ENCODE data around the gene TRIM9. TPM values are rescaled to one million over a fixed set of nuclear protein-coding genes. Genes with fewer than 3 reads are reported as not detected.
A peak's percentile ranks its signal among the peaks of the same experiment; 100 is the strongest.

The TRIM9 gene
- total RNA-seq, 4 donors from 2014 or later = 2.4 to 7.6 (median 3.4) TPM

DNA sequence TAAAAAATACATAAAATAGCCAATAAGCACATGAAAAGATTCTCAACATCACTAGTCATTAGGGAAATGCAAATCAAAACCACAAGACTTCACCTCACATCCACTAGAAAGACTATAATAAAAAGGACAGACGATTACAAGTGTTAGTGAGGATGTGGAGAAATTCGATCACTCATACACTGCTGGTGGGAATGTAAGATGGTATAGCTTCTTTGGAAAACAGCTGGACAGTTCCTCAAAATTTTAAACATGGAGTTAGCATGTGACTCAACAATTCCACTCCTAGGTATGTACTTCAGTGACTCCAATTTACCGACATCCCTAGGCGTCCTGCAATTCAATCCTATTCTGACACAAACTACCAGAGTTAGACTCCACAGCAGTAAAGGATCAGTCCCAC lies 13.7 kb downstream of the TRIM9 start:
- Histone ChIP-seq H3K4me1 (peaks cover 0 to 4% of the 10 kb centered on the region in 2 donors), H3K27me3 (no peaks in the 10 kb centered on the region), H3K9me3 (no peaks in the 10 kb centered on the region), H3K4me3 (no peak overlapping the region), H3K27ac (peak overlapping the region in 1 of 2 donors; percentile 9), H3K36me3 (no peaks in the 10 kb centered on the region)
- no peak for TF ChIP-seq CTCF (IDR thresholded peaks at IDR 0.05)
- intact Hi-C loops (cut with DNase I; ENCODE audit: low total_unique reads) = no loop called here
- DNase-seq = no peak

DNA sequence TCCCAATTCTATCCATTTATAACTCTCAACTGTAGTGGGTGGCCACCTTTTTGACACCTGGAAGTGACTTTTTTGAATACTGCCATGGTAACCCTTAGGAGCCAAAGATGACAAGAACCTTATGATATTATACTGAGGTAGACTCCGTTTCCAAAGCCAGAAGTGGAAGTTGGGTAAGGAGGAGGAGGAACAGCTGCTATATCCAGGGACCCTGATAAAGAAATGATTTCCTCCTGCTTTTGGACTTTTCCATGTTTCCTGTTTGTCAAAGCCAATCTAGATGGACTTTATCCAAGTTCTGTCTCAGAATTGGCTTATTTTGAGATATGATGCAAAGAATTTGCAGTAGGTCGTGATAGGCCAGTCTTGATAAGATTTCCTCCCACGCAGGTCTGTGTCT lies 14.3 kb downstream of the TRIM9 start:
- Histone ChIP-seq H3K27ac (no peak overlapping the region), H3K36me3 (no peaks in the 10 kb centered on the region), H3K4me1 (peaks cover 0 to 4% of the 10 kb centered on the region in 2 donors), H3K4me3 (no peak overlapping the region), H3K9me3 (no peaks in the 10 kb centered on the region), H3K27me3 (no peaks in the 10 kb centered on the region)
- intact Hi-C loops (cut with DNase I; ENCODE audit: low total_unique reads) = no loop called here
- TF ChIP-seq CTCF (IDR thresholded peaks at IDR 0.05) (no peak), POLR2A (IDR thresholded peaks at IDR 0.05) (no peak)
- DNase-seq = no peak

GRCh38 chr14:51079489-51079888 lies 15.4 kb downstream of the TRIM9 start:
- intact Hi-C loops (cut with DNase I; ENCODE audit: low total_unique reads) = no loop called here
- no peaks in the 10 kb centered on the region for H3K27me3 ChIP-seq
- peak overlapping the region in 1 of 2 donors; percentile 13 for H3K27ac ChIP-seq
- TF ChIP-seq CTCF (IDR thresholded peaks at IDR 0.05) (no peak), POLR2A (IDR thresholded peaks at IDR 0.05) (no peak)
- no peak overlapping the region for H3K4me3 ChIP-seq
- H3K4me1 ChIP-seq = peaks cover 0 to 4% of the 10 kb centered on the region in 2 donors
- no peak for DNase-seq
- no peaks in the 10 kb centered on the region for H3K9me3 ChIP-seq
- no peaks in the 10 kb centered on the region for H3K36me3 ChIP-seq

GRCh38 chr14:51079085-51079484 lies 15.8 kb downstream of the TRIM9 start:
- intact Hi-C loops (cut with DNase I; ENCODE audit: low total_unique reads) = no loop called here
- DNase-seq = no peak
- H3K27ac ChIP-seq = peak overlapping the region; percentile 13 to 24
- no peaks in the 10 kb centered on the region for H3K27me3 ChIP-seq
- H3K9me3 ChIP-seq = no peaks in the 10 kb centered on the region
- no peaks in the 10 kb centered on the region for H3K36me3 ChIP-seq
- no peak for TF ChIP-seq POLR2A (IDR thresholded peaks at IDR 0.05)
- TF ChIP-seq CTCF (IDR thresholded peaks at IDR 0.05) = no peak
- no peak overlapping the region for H3K4me3 ChIP-seq
- peaks cover 0 to 4% of the 10 kb centered on the region in 2 donors for H3K4me1 ChIP-seq

- Histone ChIP-seq H3K4me1 (peaks cover 3 to 8% of the 10 kb centered on the region in 2 donors), H3K36me3 (no peaks in the 10 kb centered on the region), H3K9me3 (no peaks in the 10 kb centered on the region), H3K27ac (peak overlapping the region; percentile 60 to 74), H3K27me3 (no peaks in the 10 kb centered on the region), H3K4me3 (no peak overlapping the region)
- no peak for TF ChIP-seq POLR2A (IDR thresholded peaks at IDR 0.05)
- TF ChIP-seq CTCF (IDR thresholded peaks at IDR 0.05) = no peak
- no peak for DNase-seq
- intact Hi-C loops (cut with DNase I; ENCODE audit: low total_unique reads) = no loop called here
These were observed 20.1 kb downstream of the TRIM9 start for GRCh38 chr14:51074701-51075385.
